Trophoblast cell (in vitro differentiated cells and primary cell): Measurements from ENCODE around the gene KRTAP4-12.
"Not testable (repeated sequence)": the region's sequence is repeated elsewhere in the genome, so short reads cannot be mapped to it uniquely, and the experiment has no call there.

Experiments
- DNase-seq, 2 donors: peaks; one replicate each; pipeline ENCODE4 v3.0.0-alpha.2; 2016
- H2AFZ ChIP-seq: 2 replicates; pipeline ENCODE4 v1.6.1; 2013; ENCODE audit warnings: low read length, moderate library complexity, mild to moderate bottlenecking; ENCODE audit not compliant: insufficient read depth, poor library complexity
- H2AK5ac ChIP-seq: 2 replicates; pipeline ENCODE4 v1.6.1; 2013; ENCODE audit warnings: mild to moderate bottlenecking, low read length
- H2BK120ac ChIP-seq: 2 replicates; pipeline ENCODE4 v1.6.1; 2013; ENCODE audit warnings: low read length, mild to moderate bottlenecking, moderate library complexity; ENCODE audit not compliant: insufficient read depth, poor library complexity
- H2BK12ac ChIP-seq: 2 replicates; pipeline ENCODE4 v1.6.1; 2013; ENCODE audit warnings: mild to moderate bottlenecking, low read length, moderate library complexity
- H2BK5ac ChIP-seq: 2 replicates; pipeline ENCODE4 v1.6.1; 2013; ENCODE audit warnings: low read length, low read depth, moderate library complexity, mild to moderate bottlenecking; ENCODE audit not compliant: poor library complexity
- H3K14ac ChIP-seq: 2 replicates; pipeline ENCODE4 v1.6.1; 2013; ENCODE audit warnings: mild to moderate bottlenecking, low read length
- H3K18ac ChIP-seq: 2 replicates; pipeline ENCODE4 v1.6.1; 2013; ENCODE audit warnings: mild to moderate bottlenecking, low read length
- H3K23ac ChIP-seq: 2 replicates; pipeline ENCODE4 v1.6.1; 2013; ENCODE audit warnings: low read length
- H3K27ac ChIP-seq: 2 replicates; pipeline ENCODE4 v1.5.1; 2013; ENCODE audit warnings: low read depth, mild to moderate bottlenecking, inconsistent platforms, low read length, moderate library complexity
- H3K27me3 ChIP-seq: 2 replicates; pipeline ENCODE4 v1.6.1; 2013; ENCODE audit warnings: inconsistent platforms, mild to moderate bottlenecking, low read length, moderate library complexity; ENCODE audit not compliant: insufficient read depth
- H3K36me3 ChIP-seq, 2 experiments: 1 replicate in 1 of 2; 2 replicates in 1 of 2; pipeline ENCODE4 v1.6.1; 2013; ENCODE audit warnings: low read length in 2 of 2, mild to moderate bottlenecking in 2 of 2, moderate library complexity in 1 of 2; ENCODE audit not compliant: insufficient read depth in 2 of 2, control insufficient read depth in 1 of 2
- H3K4ac ChIP-seq: 2 replicates; pipeline ENCODE4 v1.6.1; 2013; ENCODE audit warnings: low read depth, mild to moderate bottlenecking, low read length, moderate library complexity
- H3K4me1 ChIP-seq, 2 experiments: 1 replicate in 1 of 2; 2 replicates in 1 of 2; pipeline ENCODE4 v1.6.1; 2013; ENCODE audit warnings: low read length in 2 of 2, mild to moderate bottlenecking in 2 of 2, moderate library complexity in 1 of 2; ENCODE audit not compliant: insufficient read depth in 2 of 2, control insufficient read depth in 1 of 2
- H3K4me2 ChIP-seq: 2 replicates; pipeline ENCODE4 v1.6.1; 2013; ENCODE audit warnings: inconsistent platforms, mild to moderate bottlenecking, low read length, moderate library complexity
- H3K4me3 ChIP-seq: 2 replicates; pipeline ENCODE4 v1.5.1; 2013; ENCODE audit warnings: mild to moderate bottlenecking, low read depth, low read length, inconsistent platforms
- H3K79me1 ChIP-seq: one replicate; pipeline ENCODE4 v1.6.1; 2013; ENCODE audit warnings: low read length
- H3K79me2 ChIP-seq: 2 replicates; pipeline ENCODE4 v1.6.1; 2013; ENCODE audit warnings: low read length, mild to moderate bottlenecking; ENCODE audit not compliant: control insufficient read depth, insufficient read depth, poor library complexity
- H3K9ac ChIP-seq: 2 replicates; pipeline ENCODE4 v1.6.1; 2013; ENCODE audit warnings: mild to moderate bottlenecking, low read length
- H3K9me3 ChIP-seq: 2 replicates; pipeline ENCODE4 v1.6.1; 2013; ENCODE audit warnings: low read depth, mild to moderate bottlenecking, control low read depth, inconsistent platforms, low read length; ENCODE audit not compliant: insufficient read depth
- H4K12ac ChIP-seq: 2 replicates; pipeline ENCODE4 v1.6.1; 2013; ENCODE audit warnings: low read depth, mild to moderate bottlenecking, low read length, moderate library complexity
- H4K8ac ChIP-seq: 2 replicates; pipeline ENCODE4 v1.6.1; 2013; ENCODE audit warnings: low read depth, mild to moderate bottlenecking, low read length, moderate library complexity
- H4K91ac ChIP-seq: one replicate; pipeline ENCODE4 v1.6.1; 2013; ENCODE audit warnings: low read depth, mild to moderate bottlenecking, low read length, moderate library complexity
- WGBS: extraction: QIAGEN DNeasy Blood & Tissue Kit; methylation state at CpG from one replicate; pipeline ENCODE4 v1.1.7; 2013; ENCODE audit warnings: missing lambda C conversion rate; ENCODE audit not compliant: insufficient read length, insufficient coverage; ENCODE audit errors: extremely low coverage; 5-methylcytosine and 5-hydroxymethylcytosine counted together

The KRTAP4-12 gene

DNA sequence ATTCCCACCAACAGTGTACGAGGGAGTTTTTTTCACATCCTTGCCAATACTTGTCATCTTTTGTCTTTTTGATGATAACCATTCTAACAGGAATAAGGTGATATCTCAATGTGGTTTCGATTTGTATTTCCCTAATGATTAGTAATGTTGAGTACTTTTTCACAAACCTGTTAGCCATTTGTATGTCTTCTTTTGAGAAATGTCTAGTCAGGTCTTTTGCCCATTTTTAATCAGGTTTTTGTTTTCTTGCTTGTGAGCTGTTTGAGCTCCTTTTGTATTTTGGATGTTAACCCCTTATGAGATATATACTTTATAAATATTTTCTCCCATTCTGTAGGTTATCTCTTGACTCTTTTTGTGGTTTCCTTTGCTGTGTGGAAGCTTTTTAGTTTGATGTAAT is 27.5 kb upstream of the KRTAP4-12 start:
- Histone ChIP-seq H2AFZ (no peak overlapping the region), H3K18ac (no peak overlapping the region), H3K4ac (no peak overlapping the region), H2BK5ac (no peak overlapping the region), H3K36me3 (no peaks in the 10 kb centered on the region), H3K79me2 (no peaks in the 10 kb centered on the region), H3K4me2 (no peak overlapping the region), H3K27me3 (no peaks in the 10 kb centered on the region), H3K9ac (no peak overlapping the region), H2BK120ac (no peak overlapping the region), H4K8ac (no peak overlapping the region), H3K4me1 (no peaks in the 10 kb centered on the region), H3K4me3 (no peak overlapping the region), H2BK12ac (no peak overlapping the region), H3K14ac (no peak overlapping the region), H3K23ac (no peak overlapping the region), H4K91ac (no peak overlapping the region), H3K27ac (no peak overlapping the region), H4K12ac (no peak overlapping the region), H3K79me1 (no peaks in the 10 kb centered on the region), H3K9me3 (no peaks in the 10 kb centered on the region), H2AK5ac (no peak overlapping the region)
- WGBS = no CpG with 5 or more reads among the region's 2 CpGs
- no peak for DNase-seq

DNA sequence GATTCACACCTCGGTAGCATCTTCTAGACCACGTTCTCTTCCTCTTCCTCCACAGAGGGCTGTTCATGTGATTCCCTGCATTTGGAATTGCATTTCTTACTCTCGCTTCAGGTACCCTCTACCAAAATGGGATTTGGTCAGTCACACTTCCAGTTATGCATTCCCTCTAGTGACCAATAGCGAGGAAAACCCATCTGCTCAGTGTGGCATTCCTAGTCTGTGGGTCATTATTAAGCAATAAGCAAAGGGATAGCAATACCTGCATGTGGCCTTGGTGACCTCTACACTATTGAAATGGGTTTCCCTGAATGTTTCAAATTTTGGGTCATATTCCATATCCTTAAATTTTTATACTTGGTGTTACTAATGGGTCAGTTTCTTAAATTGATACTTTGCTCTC is 26.0 kb upstream of the KRTAP4-12 start:
- Histone ChIP-seq H4K91ac (no peak overlapping the region), H3K4me1 (no peaks in the 10 kb centered on the region), H4K12ac (no peak overlapping the region), H3K18ac (no peak overlapping the region), H3K4me3 (no peak overlapping the region), H3K4ac (no peak overlapping the region), H3K36me3 (no peaks in the 10 kb centered on the region), H3K9me3 (no peaks in the 10 kb centered on the region), H4K8ac (no peak overlapping the region), H3K9ac (no peak overlapping the region), H3K27me3 (no peaks in the 10 kb centered on the region), H3K14ac (no peak overlapping the region), H2BK120ac (no peak overlapping the region), H2AFZ (no peak overlapping the region), H2BK5ac (no peak overlapping the region), H3K79me2 (no peaks in the 10 kb centered on the region), H2BK12ac (no peak overlapping the region), H2AK5ac (no peak overlapping the region), H3K79me1 (no peaks in the 10 kb centered on the region), H3K23ac (no peak overlapping the region), H3K27ac (no peak overlapping the region), H3K4me2 (no peak overlapping the region)
- DNase-seq = peak; percentile 61 to 79
- no CpG with 5 or more reads among the region's 4 CpGs for WGBS

DNA sequence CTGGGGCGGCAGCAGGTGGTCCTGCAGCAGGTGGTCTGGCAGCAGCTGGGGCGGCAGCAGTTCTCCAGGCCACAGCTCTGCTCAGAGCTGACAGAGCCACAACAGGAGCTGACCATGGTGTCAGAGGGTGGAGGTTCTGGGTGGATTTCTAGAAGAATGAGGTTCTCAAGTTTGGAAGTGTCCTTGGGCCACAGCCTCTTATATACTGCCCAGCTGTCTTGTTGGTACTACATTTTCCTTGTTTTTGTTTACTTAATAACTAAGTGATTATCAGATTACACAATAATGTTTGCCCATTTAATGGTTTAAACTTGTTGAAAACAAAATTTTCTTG is 25.6 kb upstream of the KRTAP4-12 start, which contains the start of gene KRTAP4-5:
KRTAP4-5 (minus strand) TSS at position 174 of the 334 bp plus-strand sequence; CDS start at position 116, 58 bp downstream.
- H3K4me3 ChIP-seq = no peak within 1 kb of the TSS
- no peaks in the 10 kb centered on the region for H3K79me2 ChIP-seq
- H3K9ac ChIP-seq = no peak within 1 kb of the TSS
- no peak for DNase-seq
- no peak within 1 kb of the TSS for H3K27ac ChIP-seq
- no peak within 1 kb of the TSS for H2BK5ac ChIP-seq
- H3K14ac ChIP-seq = no peak within 1 kb of the TSS
- H4K91ac ChIP-seq = no peak within 1 kb of the TSS
- no peak within 1 kb of the TSS for H4K8ac ChIP-seq
- no peaks in the 10 kb centered on the region for H3K9me3 ChIP-seq
- no peak within 1 kb of the TSS for H3K18ac ChIP-seq
- no peaks in the 10 kb centered on the region for H3K79me1 ChIP-seq
- no CpG with 5 or more reads among the region's 2 CpGs for WGBS
- H2BK120ac ChIP-seq = no peak within 1 kb of the TSS
- no peak within 1 kb of the TSS for H2BK12ac ChIP-seq
- no peaks in the 10 kb centered on the region for H3K4me1 ChIP-seq
- H2AFZ ChIP-seq = no peak within 1 kb of the TSS
- H3K4me2 ChIP-seq = no peak within 1 kb of the TSS
- no peaks in the 10 kb centered on the region for H3K27me3 ChIP-seq
- H3K4ac ChIP-seq = no peak within 1 kb of the TSS
- no peak within 1 kb of the TSS for H4K12ac ChIP-seq
- H2AK5ac ChIP-seq = no peak within 1 kb of the TSS
- no peak within 1 kb of the TSS for H3K23ac ChIP-seq
- no peaks in the 10 kb centered on the region for H3K36me3 ChIP-seq

DNA sequence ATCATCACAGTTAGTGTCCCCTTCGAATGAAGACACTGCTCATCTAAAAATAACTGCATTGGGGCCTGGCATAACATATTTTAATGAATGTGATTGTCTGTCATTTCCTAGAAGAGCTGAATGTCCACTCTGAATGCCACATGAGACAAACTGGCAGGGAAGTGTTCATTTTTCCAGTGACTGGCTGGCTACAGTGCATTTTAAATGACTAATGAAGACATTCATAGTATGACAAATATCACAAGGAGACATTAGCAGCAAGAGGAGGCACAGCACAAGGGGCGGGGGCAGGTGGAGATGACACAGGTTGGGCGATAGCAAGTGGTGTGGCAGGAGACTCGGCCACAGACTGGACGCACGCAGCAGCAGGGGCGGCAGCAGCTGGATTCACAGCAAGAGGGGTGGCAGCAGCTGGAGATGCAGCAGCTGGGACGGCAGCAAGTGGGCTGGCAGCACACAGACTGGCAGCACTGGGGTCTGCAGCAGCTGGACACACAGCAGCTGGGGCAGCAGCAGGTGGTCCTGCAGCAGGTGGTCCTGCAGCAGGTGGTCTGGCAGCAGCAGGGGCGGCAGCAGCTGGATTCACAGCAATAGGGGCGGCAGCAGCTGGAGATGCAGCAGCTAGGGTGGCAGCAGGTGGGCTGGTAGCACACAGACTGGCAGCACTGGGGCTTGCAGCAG is 25.1 kb upstream of the KRTAP4-12 start:
- not testable (repeated sequence) for H3K27ac ChIP-seq, H2BK5ac ChIP-seq, H3K9ac ChIP-seq, H3K23ac ChIP-seq, H2BK12ac ChIP-seq, H3K79me1 ChIP-seq, H4K8ac ChIP-seq, H4K12ac ChIP-seq, H2AK5ac ChIP-seq, H3K4me1 ChIP-seq, H3K27me3 ChIP-seq, H3K9me3 ChIP-seq, H2AFZ ChIP-seq, H3K4ac ChIP-seq, H3K79me2 ChIP-seq, H3K36me3 ChIP-seq, H3K4me2 ChIP-seq, H4K91ac ChIP-seq, H3K14ac ChIP-seq, H3K18ac ChIP-seq, H2BK120ac ChIP-seq, H3K4me3 ChIP-seq
- WGBS = no CpG with 5 or more reads among the region's 10 CpGs
- peak; percentile 23 to 55 for DNase-seq
